ENCODE data around the gene CMTM1. TPM values are rescaled to one million over a fixed set of nuclear protein-coding genes. Genes with fewer than 3 reads are reported as not detected.
A peak's percentile ranks its signal among the peaks of the same experiment; 100 is the strongest.

Gene CMTM1
- total RNA-seq, 1 experiment from 2014 or later: 5.2 TPM

- H3K27me3 ChIP-seq (ENCODE audit: insufficient read depth, low read length): no peaks in the 10 kb centered on the region
- TF ChIP-seq EGR1 (IDR thresholded peaks at IDR 0.05; ENCODE audit: low read depth): no peak
- BruUV-seq (replicated peaks): no TSS peak
- DNase-seq (ENCODE audit: low read depth, low spot score): no peak
- no peaks in the 10 kb centered on the region for H3K9me3 ChIP-seq (ENCODE audit: control insufficient read depth in 1 of 2, insufficient read depth in 1 of 2, low read depth in 1 of 2, low read length in 2 of 2)
- ChIA-PET RAD21 (ENCODE audit: low non-redundant PET in 1 of 2, low total read pairs in 2 of 2, uncharacterized antibody in 2 of 2, unreplicated experiment in 2 of 2) (no interaction called here), CTCF (no interaction called here), POLR2A (no interaction called here)
- no peak overlapping the region for H2AFZ ChIP-seq (ENCODE audit: low read depth, low read length, poor library complexity, severe bottlenecking)
- no peaks in the 10 kb centered on the region for H3K79me2 ChIP-seq (ENCODE audit: insufficient read depth, low read length)
- H4K20me1 ChIP-seq (ENCODE audit: insufficient read depth): no peaks in the 10 kb centered on the region
- peak overlapping the region; percentile 67 for H3K27ac ChIP-seq (ENCODE audit: low read depth, low read length)
- H3K9me2 ChIP-seq (ENCODE audit: insufficient read depth): no peaks in the 10 kb centered on the region
- no peak for ATAC-seq
- peaks cover 55 to 70% of the 10 kb centered on the region in 2 experiments for H3K4me1 ChIP-seq (ENCODE audit: control insufficient read depth in 1 of 2, insufficient read depth in 2 of 2, low read length in 2 of 2)
- peak overlapping the region in 1 of 2 experiments; percentile 33; a peak in 1 of 4 replicates for H3K4me3 ChIP-seq (replicated peaks in 1 of 2; ENCODE audit: low read depth in 1 of 2, low read length in 2 of 2)
- H3K4me2 ChIP-seq (ENCODE audit: low read length): peak overlapping the region; percentile 67
- intact Hi-C loops (cut with micrococcal nuclease): loop anchor here (1.0 kb wide), 1 partner anchor 110 kb away; no protein-coding TSS in a partner anchor
- peak overlapping the region; percentile 39 for H3K9ac ChIP-seq (ENCODE audit: low read length)
- no peaks in the 10 kb centered on the region for H3K36me3 ChIP-seq (ENCODE audit: control insufficient read depth in 1 of 2, insufficient read depth in 2 of 2, low read length in 2 of 2)
Measured at GRCh38 chr16:66516509-66516807, 49.8 kb upstream of the CMTM1 start.

GRCh38 chr16:66516808-66517585 is 49.2 kb upstream of the CMTM1 start:
- ChIA-PET POLR2A (no interaction called here), RAD21 (ENCODE audit: low non-redundant PET in 1 of 2, low total read pairs in 2 of 2, uncharacterized antibody in 2 of 2, unreplicated experiment in 2 of 2) (no interaction called here), CTCF (interaction anchor here (1.0 kb wide), 1 partner anchor 92 kb away, joined by 3 read pairs; no protein-coding TSS in a partner anchor)
- Histone ChIP-seq H3K4me1 (ENCODE audit: control insufficient read depth in 1 of 2, insufficient read depth in 2 of 2, low read length in 2 of 2) (peaks cover 55 to 70% of the 10 kb centered on the region in 2 experiments), H4K20me1 (ENCODE audit: insufficient read depth) (no peaks in the 10 kb centered on the region), H3K27ac (ENCODE audit: low read depth, low read length) (peak overlapping the region; percentile 78), H3K36me3 (ENCODE audit: control insufficient read depth in 1 of 2, insufficient read depth in 2 of 2, low read length in 2 of 2) (no peaks in the 10 kb centered on the region), H3K27me3 (ENCODE audit: insufficient read depth, low read length) (no peaks in the 10 kb centered on the region), H3K4me3 (replicated peaks in 1 of 2; ENCODE audit: low read depth in 1 of 2, low read length in 2 of 2) (peak overlapping the region; percentile 30 to 33), H2AFZ (ENCODE audit: low read depth, low read length, poor library complexity, severe bottlenecking) (no peak overlapping the region), H3K4me2 (ENCODE audit: low read length) (peak overlapping the region; percentile 67), H3K9ac (ENCODE audit: low read length) (peak overlapping the region; percentile 52), H3K79me2 (ENCODE audit: insufficient read depth, low read length) (no peaks in the 10 kb centered on the region), H3K9me3 (ENCODE audit: control insufficient read depth in 1 of 2, insufficient read depth in 1 of 2, low read depth in 1 of 2, low read length in 2 of 2) (no peaks in the 10 kb centered on the region), H3K9me2 (ENCODE audit: insufficient read depth) (no peaks in the 10 kb centered on the region)
- peak; percentile 91 for ATAC-seq
- intact Hi-C loops (cut with micrococcal nuclease): loop anchor here (1.0 kb wide), 1 partner anchor 111 kb away; no protein-coding TSS in a partner anchor
- BruUV-seq (replicated peaks): TSS peak; percentile 99
- peak; percentile 94 for DNase-seq (ENCODE audit: low read depth, low spot score)
- no peak; the same call in 1 of the 2 replicates for TF ChIP-seq ELF1 (IDR thresholded peaks at IDR 0.05; ENCODE audit: borderline replicate concordance, low read depth)
- 0 out of 2 replicates have a peak, but pooled peaks have one; percentile 58 for TF ChIP-seq SRF (IDR thresholded peaks at IDR 0.05; ENCODE audit: low read depth)
- TF ChIP-seq REST (IDR thresholded peaks at IDR 0.05; ENCODE audit: low read depth): no peak
- TF ChIP-seq ATF3 (IDR thresholded peaks at IDR 0.05): no peak
- TF ChIP-seq POLR2A (IDR thresholded peaks at IDR 0.05; ENCODE audit: borderline replicate concordance, extremely low read depth, insufficient read depth, insufficient read length): no peak
- no peak for TF ChIP-seq CEBPB (IDR thresholded peaks at IDR 0.05; ENCODE audit: low read depth)
- TF ChIP-seq EZH2phosphoT487 (IDR thresholded peaks at IDR 0.05; ENCODE audit: borderline replicate concordance): no peak
- TF ChIP-seq SP1 (IDR thresholded peaks at IDR 0.05; ENCODE audit: low read depth): peak; percentile 90
- TF ChIP-seq TCF7L2 (IDR thresholded peaks at IDR 0.05; ENCODE audit: borderline replicate concordance, extremely low read depth, insufficient read depth, insufficient read length): no peak
- TF ChIP-seq POLR2AphosphoS5 (IDR thresholded peaks at IDR 0.05; ENCODE audit: low read depth, low read length): peak; percentile 77
- no peak for TF ChIP-seq EZH2 (IDR thresholded peaks at IDR 0.05)
- peak; percentile 97 for TF ChIP-seq MAX (IDR thresholded peaks at IDR 0.05)
- no peak; the same call in 1 of the 2 replicates for TF ChIP-seq CBX3 (IDR thresholded peaks at IDR 0.05; ENCODE audit: low read depth)
